Islet of Langerhans (tissue), 1 donor: ENCODE measurements around the gene CUX1.
"Not testable (repeated sequence)": the region's sequence is repeated elsewhere in the genome, so short reads cannot be mapped to it uniquely, and the experiment has no call there.

Experiments used
- FAIRE-seq: peaks from one replicate; lab custom pipeline; 2011; peaks lifted over from hg19 to GRCh38; lab: Jason Lieb, UNC

CUX1 gene

DNA sequence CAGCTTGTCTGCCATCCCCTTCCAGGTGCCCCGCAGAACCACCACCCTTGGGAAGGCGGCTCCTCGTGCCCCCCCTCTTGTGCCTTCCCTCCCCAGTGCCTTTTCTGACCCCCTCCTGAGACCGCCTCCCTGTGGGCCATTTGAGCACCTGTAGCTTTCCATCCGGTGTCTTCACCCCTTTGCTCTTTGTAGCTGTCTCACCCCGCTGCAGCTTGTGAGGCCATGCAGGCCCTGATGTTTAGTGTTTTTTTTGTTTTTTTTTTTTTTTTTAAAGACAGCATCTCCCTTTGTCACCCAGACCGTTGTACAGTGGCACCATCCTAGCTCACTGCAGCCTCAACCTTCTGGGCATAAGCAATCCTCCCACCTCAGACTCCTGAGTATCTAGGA lies 52.5 kb downstream of the CUX1 start:
- no peak for FAIRE-seq

GRCh38 chr7:101870361-101871062 lies 53.1 kb downstream of the CUX1 start:
- no peak for FAIRE-seq

- FAIRE-seq = no peak
Observed at GRCh38 chr7:101871351-101871750, 53.9 kb downstream of the CUX1 start.

DNA sequence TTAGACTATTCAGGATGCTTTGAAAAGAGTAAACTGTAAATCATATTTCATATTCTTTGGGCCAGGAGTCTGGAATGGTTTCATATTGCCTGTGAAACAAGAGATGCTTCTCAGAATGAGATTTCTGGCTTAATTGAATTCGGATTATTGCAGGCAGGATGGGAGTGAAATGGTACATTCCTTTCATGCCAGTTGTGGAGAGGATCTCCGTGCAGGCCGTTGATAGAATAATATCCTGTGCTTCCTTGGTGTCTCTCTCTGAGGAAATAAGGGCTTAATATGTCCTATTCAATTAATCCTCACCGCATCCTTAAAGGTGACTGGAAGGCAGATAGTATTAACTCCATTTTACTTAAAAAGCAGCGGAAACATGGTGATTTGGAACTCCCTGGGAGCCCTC lies 56.6 kb downstream of the CUX1 start:
- FAIRE-seq = no peak

GRCh38 chr7:101875283-101875846 lies 57.9 kb downstream of the CUX1 start:
- FAIRE-seq = no peak

DNA sequence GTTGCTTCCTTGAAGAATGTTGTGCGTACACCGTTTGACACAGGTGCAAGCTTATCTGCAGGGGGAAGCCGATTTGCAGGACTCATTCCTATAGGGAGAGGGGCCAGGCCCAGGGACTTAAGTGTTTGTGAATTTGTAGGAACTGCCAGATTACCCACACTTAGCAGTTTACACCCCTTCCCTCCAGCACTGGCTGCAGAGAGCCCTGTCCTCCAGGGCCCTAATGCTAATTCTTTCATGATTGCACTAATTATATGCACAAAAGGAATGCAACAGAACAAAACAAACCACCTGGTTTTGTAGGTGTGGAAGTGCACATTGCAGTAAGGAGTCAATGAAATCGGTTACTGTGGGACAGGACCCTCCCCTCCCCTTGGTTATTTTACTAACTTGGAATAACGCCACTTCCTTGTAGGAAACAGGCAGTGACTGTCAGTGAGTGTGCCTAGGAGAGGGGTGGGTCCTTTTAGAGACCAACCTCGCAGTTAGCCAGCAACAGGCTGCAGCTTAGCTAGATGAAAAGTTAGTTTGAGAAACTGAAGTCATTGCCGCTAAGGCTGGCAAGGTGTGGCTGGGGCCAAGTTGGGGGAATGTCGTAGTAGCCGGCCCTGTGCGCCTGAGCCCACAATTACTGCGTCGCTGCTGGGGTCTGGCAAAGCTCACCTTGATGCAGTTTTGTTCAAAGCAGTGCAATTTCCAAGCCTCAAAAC lies 60.6 kb downstream of the CUX1 start:
- FAIRE-seq = no peak

GRCh38 chr7:101878938-101879337 lies 61.5 kb downstream of the CUX1 start:
- no peak for FAIRE-seq

GRCh38 chr7:101879565-101879964 lies 62.1 kb downstream of the CUX1 start:
- no peak for FAIRE-seq

GRCh38 chr7:101880282-101881054 lies 63.0 kb downstream of the CUX1 start:
- FAIRE-seq = no peak

DNA sequence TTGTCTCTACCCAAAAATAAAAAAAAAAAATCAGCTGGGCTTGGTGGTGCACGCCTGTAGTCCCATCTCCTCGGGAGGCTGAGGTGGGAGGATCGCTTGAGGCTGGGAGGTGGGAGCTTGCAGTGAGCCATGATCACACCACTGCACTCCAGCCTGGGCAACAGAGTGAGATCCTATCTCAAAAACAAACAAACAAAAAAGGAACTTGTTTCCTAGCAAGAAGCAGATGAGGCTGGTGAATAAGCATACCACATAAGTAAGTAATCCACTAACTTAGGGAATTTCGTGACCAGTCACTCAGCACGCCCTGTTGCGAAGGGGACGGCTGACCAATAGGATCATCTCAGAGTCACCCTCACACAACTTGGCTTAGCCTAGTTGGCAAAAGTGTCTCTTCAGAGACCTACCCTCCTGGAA lies 64.6 kb downstream of the CUX1 start:
- no peak for FAIRE-seq

GRCh38 chr7:101882595-101883564 lies 65.5 kb downstream of the CUX1 start:
- FAIRE-seq = peak; percentile 41

DNA sequence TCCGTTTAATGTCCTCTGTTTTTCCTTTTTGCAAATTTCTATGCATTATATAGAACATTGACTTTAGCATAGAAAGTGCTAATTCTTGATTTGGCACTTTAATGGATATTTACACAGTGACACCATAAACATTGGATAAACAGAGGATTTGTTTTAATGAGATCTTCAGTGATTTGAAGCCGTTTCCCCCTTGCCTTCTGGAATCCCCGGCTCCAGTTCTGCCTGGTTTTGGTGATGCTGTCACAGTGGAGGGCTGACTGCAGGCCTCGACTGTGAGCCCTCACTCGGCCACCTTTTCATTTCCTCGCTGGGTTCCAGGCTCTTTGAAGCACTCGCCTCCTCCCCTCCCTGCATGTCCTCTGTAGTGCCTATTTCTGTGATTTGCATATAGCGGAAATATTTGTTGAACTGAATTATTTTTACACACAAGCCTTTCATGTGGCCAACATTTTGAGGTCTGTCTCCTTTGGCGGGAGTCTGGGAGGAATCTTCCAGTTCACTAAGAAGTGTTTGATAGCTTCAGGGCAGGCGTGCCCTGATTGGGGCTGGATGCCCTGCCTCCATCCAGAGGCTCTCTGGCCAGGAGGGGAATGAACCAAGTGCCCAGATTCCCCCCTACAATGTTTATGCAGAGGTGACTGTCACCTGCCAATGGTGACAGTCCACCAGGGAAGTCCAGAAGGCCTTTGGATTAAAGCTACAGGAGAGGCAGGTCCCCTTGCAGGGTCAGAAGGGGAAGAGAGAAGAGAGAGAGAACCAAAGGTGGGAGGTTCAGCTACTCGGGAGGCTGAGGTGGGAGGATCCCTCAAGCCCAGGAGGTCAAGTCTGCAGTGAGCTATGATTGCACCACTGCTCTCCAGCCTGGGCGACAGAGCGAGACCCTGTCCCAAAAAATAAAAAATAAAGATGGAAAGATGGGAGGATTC lies 67.5 kb downstream of the CUX1 start:
- FAIRE-seq = no peak

DNA sequence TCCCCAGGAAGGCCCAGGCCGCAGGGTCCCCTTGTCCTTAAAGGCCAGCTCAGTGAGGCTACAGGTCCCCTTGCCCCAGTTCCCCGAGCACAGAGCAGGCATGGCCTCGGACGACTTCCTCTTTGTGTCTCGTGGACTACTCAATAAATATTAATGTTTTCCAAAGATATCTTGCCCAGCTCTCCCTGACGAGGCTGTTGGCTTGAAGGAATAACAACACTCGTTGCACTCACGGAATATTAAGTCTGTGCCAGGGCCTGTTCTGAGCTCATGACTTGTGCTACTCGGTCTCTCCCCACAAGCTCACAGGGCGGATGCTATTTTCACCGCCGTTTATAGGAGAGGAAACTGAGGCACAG lies 68.2 kb downstream of the CUX1 start:
- FAIRE-seq = no peak

- not testable (repeated sequence) for FAIRE-seq
Observed at GRCh38 chr7:101887352-101887751, 69.9 kb downstream of the CUX1 start.

GRCh38 chr7:101888564-101888963 lies 71.1 kb downstream of the CUX1 start:
- FAIRE-seq = not testable (repeated sequence)

DNA sequence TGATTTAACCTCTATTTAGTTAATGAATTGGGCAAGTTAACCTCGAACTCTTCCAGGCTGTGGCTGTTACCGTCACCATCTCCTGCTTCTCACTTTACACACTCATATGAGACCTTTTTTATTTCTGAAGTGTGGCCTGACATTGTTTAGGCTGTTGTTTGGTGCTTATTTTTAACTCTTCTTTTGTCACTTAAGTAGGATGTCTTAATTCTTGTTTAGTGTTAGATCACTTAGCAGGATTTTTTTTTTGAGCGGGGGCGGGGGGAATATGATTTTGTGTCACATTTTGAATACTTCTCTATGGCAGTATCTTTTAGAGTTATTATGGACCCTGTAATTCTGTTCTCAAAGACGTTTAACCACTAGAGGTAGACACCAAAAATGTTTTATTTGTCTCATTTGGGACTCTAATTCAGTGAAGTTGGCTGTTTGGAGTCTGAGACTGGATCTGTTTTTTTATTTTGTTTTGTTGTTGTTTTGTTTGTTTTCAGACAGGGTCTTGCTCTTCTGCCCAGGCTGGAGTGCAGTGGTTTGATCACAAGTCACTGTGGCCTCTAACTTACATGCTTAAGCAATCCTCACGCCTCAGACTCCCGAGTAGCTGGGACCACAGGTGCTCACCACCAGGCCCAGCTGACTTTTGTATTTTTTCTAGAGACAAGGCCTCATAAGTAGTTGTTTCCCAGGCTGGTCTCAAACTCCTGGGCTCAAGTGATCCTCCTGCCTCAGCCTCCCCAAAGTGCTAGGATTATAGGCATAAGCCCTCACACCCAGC lies 73.5 kb downstream of the CUX1 start:
- FAIRE-seq = no peak

GRCh38 chr7:101891936-101892640 lies 74.7 kb downstream of the CUX1 start:
- FAIRE-seq = no peak

DNA sequence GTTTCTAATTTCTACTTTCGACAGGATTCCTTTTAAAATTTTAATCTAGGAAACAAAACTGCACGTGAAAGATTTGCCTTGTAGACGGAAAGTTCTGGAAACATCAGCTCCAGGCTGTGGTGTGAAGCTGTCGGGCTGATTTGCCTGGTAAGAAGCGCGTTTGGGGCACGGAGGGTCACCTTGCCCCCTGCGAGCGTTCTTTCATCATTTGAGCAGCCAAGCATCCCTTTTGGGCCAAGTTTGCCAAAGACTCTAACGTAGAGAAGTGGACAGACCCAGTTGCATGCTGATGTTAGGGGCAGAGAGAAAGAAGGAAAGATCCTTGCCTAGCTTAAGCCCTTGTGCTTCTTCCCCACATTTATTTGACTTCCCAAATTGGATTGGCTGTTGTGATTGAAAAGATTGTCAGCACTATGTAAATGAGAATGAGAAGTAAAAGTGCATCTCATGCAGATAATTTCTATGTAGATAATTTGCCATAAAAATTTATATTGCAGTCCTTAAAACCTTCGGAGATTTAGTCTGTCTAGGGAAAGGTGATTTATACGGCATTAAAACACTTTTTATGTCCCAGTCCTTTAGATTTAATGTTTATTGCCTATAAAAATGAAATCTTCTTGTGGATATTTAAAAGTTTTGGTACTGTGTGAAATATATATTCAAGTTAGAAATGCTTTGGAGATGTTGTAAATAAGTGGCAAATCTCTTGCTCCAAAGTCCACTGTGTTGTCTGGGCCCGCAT lies 76.1 kb downstream of the CUX1 start:
- no peak for FAIRE-seq
